ENCODE results near the gene OR51E1.

- no peak for TF ChIP-seq CTCF (optimal IDR thresholded peaks at IDR 0.05 in 1 of 3, IDR thresholded peaks at IDR 0.05 in 1 of 3, conservative IDR thresholded peaks at IDR 0.05 in 1 of 3; ENCODE audit: extremely low read depth in 1 of 3, insufficient read depth in 2 of 3, low read length in 3 of 3)
- TF ChIP-seq EZH2 (IDR thresholded peaks at IDR 0.05; ENCODE audit: low read length), result no peak
Measured at GRCh38 chr11:4615856-4616444, 27.8 kb upstream of the OR51E1 start.
